GM18519 (cell line): Measurements from ENCODE around the gene PDX1.

Source experiments
- ATAC-seq: cut with Tn5 transposase; IDR thresholded peaks from one replicate; pipeline ENCODE4 v1.9.1; 2021; ENCODE audit warnings: mild to moderate bottlenecking, moderate library complexity; ENCODE audit not compliant: unreplicated experiment, low FRiP score

PDX1 gene

GRCh38 chr13:27969082-27969865 lies 49.5 kb downstream of the PDX1 start, which contains the start of gene CDX2:
Gene CDX2, minus strand, starts transcription at chr13:27969315. Its CDS starts 309 bp downstream, at chr13:27969006.
- ATAC-seq, result no peak

DNA sequence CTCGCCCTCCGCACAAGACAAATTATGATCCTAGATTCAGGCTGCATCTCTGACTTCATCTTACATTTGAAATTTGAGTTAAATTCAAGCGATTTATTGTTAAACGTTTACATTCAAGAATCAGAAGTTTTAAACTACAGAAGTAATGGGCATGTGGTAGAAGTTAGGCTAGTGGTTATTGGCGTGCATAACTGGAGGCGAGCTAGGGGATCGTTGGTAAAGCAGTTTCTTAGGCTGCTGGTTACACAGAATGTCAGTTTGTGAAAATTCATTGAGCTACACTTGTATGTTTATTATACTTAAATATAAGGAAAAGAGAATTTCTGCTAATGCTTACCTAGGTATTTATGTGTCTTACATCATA lies 50.0 kb downstream of the PDX1 start:
- ATAC-seq, result no peak

DNA sequence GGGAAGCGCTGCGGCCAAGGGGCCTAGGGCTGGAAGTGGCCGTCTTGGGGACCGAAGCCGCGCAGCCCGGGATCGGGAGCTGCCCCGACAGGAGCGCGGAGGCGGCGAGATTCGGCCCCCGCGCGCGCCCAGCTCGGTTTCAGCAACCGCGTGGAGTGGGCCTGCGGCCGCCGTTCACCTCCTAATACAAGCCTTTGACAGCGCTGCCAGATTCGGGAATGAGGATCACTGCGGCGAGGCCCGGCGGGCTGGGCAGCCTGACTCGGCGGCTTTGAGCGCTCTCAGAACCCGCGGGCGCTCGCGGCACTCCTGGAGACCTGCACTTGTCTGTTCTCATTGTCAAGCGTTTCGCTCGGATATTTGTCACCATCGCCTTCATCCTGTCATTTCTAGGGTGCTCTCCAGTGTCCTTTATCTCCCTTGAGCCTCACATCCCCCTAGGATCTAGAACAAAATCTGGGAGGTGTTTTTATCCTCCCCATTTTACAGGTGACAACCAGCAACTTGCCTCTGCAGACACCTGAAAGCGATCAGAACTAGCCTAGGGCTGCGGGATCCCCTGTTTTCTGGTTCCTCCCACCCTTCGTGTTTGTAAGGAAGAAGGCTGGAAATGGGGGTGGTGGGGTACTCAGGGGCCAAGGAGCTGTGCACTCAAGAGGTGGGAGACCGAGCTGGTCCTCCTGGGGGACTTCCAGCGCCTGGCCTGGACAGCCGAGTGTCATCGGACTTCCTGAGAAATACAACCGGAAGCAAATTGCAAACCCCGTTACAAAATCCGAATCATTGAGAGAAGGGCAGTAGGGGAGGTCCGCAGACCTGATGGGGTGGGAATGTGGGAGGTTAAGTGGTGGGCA lies 50.8 kb downstream of the PDX1 start:
- ATAC-seq, result no peak

DNA sequence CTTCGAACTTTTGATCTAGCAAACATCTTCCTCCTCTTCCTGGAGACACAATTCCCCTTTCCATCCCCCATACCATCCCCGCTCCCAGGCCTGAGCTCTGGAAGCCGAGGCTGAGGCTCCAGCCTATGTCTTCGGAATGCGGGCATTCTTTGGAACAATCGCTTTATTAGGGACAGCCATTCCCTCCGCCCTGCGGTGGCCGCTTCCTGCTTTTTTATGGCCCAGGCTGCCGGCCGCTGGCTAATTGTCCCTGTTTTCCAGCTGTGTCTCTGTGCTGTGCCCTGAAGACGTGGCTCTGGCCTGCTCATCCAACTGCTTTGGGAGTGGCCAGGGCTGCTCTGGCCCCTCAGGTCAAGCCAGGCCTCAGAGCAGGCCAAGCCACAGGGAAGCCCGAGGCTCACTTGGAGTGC lies 51.4 kb downstream of the PDX1 start:
- no peak for ATAC-seq

DNA sequence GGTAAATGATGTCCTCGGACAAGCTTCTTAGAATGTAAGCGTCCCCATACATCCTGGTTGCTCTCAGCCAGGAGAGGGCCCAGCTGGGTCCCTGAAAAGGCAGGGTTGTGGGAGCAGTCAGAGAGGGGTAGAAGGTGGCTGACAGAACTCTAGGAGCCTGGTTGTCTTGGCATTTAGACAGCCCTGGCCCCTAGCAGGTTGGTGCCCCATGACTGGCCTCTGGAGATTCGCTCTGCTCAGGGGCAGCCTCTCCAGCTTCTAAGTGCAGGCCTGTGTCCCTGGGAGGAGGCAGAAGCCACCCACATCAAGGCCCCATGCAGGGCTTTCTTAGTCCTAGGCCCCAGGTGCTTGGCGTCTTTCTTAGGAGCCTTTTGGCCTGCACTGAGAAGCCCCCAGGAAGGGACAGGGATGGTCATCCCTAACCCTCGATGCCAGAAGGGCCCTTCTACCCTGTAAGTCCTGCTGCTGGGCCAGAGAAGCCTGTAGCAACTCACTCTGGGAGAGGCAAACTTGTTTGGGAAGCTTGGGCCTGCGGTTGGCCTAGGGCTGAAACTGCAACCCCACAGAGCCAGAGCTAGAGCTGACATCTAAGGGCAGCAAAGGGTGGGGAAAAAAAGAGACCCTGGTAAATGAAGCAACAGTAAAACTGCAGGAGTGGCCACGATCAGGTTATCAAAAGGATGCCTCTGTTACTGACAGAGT lies 52.1 kb downstream of the PDX1 start:
- ATAC-seq, result no peak

GRCh38 chr13:27972478-27972820 lies 52.6 kb downstream of the PDX1 start:
- no peak for ATAC-seq

DNA sequence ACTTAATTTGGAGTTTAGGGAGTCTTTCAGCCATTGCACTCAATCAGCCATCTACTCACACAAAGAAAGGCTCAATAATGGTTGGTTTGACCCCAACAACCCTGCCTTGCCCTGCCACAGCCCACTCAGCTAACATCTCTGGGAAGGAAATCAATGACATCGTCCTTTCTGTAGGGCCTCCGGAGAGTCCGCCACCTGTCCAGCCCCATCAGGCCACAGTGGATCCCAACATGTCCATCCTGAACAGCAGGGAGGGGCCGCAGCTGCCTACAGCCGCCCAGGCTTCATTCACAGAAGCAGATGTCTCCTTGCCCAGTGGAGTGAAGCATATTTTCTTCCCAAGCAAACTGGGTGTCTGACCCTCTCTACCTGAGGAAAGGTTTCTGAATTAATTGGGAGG lies 53.5 kb downstream of the PDX1 start:
- ATAC-seq, result no peak

GRCh38 chr13:27973961-27974662 lies 54.3 kb downstream of the PDX1 start:
- ATAC-seq, result no peak
